ENCODE measurements around the gene JAM3. TPM values are rescaled to one million over a fixed set of nuclear protein-coding genes. Genes with fewer than 3 reads are reported as not detected.

Gene JAM3
- total and polyA plus RNA-seq, 9 of the 15 experiments (the other 6 are each of a cell fraction or from before 2014, with no cell fraction given): 0.22 to 0.76 (median 0.40) TPM

DNA sequence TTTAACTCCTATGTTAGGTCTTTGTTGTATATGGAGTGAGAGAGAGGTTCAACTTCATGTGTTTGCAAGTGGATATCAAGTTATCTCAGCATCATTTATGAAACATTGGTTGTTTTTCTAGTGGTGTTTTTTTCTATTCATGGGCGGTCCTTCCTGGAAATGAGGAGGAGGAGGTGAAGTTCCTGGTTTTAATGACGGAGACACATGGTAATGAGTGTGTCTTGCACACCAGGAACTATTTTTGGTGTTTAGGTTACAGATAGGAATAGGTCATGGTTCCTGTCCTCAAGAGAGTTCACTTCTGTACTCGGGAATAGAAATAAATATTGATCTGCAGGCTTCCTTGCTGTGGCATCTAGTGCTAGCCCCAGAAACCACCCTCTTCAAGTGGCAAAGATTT is 74.9 kb downstream of the JAM3 start:
- CTCF ChIA-PET (ENCODE audit: low intra/inter-chr PET ratio): no interaction called here
- no TSS peak for BruUV-seq (replicated peaks)
- in situ Hi-C loops (cut with MboI): loop anchor here (5.0 to 10.0 kb wide), 2 partner anchors 86 to 219 kb away; no protein-coding TSS in a partner anchor

More for the DNA sequence above, 74.9 kb downstream of the JAM3 start:
- WGBS (ENCODE audit: insufficient coverage, low coverage, missing lambda C conversion rate): 5% methylated on average over 3 of the region's 3 CpGs
- no peaks in the 10 kb centered on the region for H3K9me3 ChIP-seq (replicated peaks; ENCODE audit: control insufficient read depth, insufficient read depth, low read depth, low read length)
- POLR2A ChIA-PET: no interaction called here
- H2AFZ ChIP-seq (ENCODE audit: low read depth, low read length): no peak overlapping the region
- no peak overlapping the region for H3K9ac ChIP-seq (ENCODE audit: insufficient read depth in 1 of 2, low read depth in 2 of 2, low read length in 2 of 2)
- peaks cover 0 to 15% of the 10 kb centered on the region in 2 experiments; a peak in 3 of 5 replicates for H3K27me3 ChIP-seq (ENCODE audit: control insufficient read depth in 2 of 2, insufficient read depth in 2 of 2, low read length in 2 of 2)
- no peaks in the 10 kb centered on the region for H3K9me1 ChIP-seq (ENCODE audit: control insufficient read depth, insufficient read depth, low read length)
- TF ChIP-seq CHD1 (IDR thresholded peaks at IDR 0.05; ENCODE audit: low read length): no peak
- TF ChIP-seq ILF3 (IDR thresholded peaks at IDR 0.05; ENCODE audit: borderline replicate concordance): no peak
- no peak for TF ChIP-seq ZNF316 (IDR thresholded peaks at IDR 0.05)
- no peak for TF ChIP-seq ZNF445 (CRISPR knock-in tag; IDR thresholded peaks at IDR 0.05; ENCODE audit: low read depth)
- TF ChIP-seq, protein P1, sequence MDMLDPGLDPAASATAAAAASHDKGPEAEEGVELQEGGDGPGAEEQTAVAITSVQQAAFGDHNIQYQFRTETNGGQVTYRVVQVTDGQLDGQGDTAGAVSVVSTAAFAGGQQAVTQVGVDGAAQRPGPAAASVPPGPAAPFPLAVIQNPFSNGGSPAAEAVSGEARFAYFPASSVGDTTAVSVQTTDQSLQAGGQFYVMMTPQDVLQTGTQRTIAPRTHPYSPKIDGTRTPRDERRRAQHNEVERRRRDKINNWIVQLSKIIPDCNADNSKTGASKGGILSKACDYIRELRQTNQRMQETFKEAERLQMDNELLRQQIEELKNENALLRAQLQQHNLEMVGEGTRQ (CRISPR knock-in tag; IDR thresholded peaks at IDR 0.05): no peak
- TF ChIP-seq, protein P2, sequence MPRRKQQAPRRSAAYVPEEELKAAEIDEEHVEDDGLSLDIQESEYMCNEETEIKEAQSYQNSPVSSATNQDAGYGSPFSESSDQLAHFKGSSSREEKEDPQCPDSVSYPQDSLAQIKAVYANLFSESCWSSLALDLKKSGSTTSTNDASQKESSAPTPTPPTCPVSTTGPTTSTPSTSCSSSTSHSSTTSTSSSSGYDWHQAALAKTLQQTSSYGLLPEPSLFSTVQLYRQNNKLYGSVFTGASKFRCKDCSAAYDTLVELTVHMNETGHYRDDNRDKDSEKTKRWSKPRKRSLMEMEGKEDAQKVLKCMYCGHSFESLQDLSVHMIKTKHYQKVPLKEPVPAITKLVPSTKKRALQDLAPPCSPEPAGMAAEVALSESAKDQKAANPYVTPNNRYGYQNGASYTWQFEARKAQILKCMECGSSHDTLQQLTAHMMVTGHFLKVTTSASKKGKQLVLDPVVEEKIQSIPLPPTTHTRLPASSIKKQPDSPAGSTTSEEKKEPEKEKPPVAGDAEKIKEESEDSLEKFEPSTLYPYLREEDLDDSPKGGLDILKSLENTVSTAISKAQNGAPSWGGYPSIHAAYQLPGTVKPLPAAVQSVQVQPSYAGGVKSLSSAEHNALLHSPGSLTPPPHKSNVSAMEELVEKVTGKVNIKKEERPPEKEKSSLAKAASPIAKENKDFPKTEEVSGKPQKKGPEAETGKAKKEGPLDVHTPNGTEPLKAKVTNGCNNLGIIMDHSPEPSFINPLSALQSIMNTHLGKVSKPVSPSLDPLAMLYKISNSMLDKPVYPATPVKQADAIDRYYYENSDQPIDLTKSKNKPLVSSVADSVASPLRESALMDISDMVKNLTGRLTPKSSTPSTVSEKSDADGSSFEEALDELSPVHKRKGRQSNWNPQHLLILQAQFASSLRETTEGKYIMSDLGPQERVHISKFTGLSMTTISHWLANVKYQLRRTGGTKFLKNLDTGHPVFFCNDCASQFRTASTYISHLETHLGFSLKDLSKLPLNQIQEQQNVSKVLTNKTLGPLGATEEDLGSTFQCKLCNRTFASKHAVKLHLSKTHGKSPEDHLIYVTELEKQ (CRISPR knock-in tag; IDR thresholded peaks at IDR 0.05): no peak
- TF ChIP-seq POLR3A (IDR thresholded peaks at IDR 0.05; ENCODE audit: borderline replicate concordance, extremely low read depth, insufficient read depth, insufficient read length): no peak
- no peak for TF ChIP-seq HLTF (IDR thresholded peaks at IDR 0.05)
- no peak for TF ChIP-seq CBFB (CRISPR knock-in tag; IDR thresholded peaks at IDR 0.05)
- TF ChIP-seq ZNF384 (IDR thresholded peaks at IDR 0.05; ENCODE audit: low read depth, low read length): no peak
- no peak for TF ChIP-seq PREB (CRISPR knock-in tag; IDR thresholded peaks at IDR 0.05)
- no peak for TF ChIP-seq PML (IDR thresholded peaks at IDR 0.05; ENCODE audit: low read length)
- no peak for TF ChIP-seq ZNF354B (CRISPR knock-in tag; IDR thresholded peaks at IDR 0.05)
- no peak for TF ChIP-seq NCOA6 (IDR thresholded peaks at IDR 0.05)
- no peak overlapping the region for H3K4me2 ChIP-seq (ENCODE audit: insufficient read depth, low read length)
- H3K79me2 ChIP-seq (ENCODE audit: control insufficient read depth, insufficient read depth, low read length): no peaks in the 10 kb centered on the region
- intact Hi-C loops (cut with micrococcal nuclease): no loop called here
- FAIRE-seq (no peak), DNase-seq (ENCODE audit: extremely low read depth in 1 of 4, low spot score in 3 of 4) (no peak), ATAC-seq (no peak)
- H4K20me1 ChIP-seq (replicated peaks; ENCODE audit: control insufficient read depth, insufficient read depth, low read length): no peaks in the 10 kb centered on the region
- H3K4me3 ChIP-seq: no peak overlapping the region
- H3K4me1 ChIP-seq (replicated peaks in 1 of 2; ENCODE audit: control insufficient read depth in 2 of 2, insufficient read depth in 2 of 2, low read length in 2 of 2): no peaks in the 10 kb centered on the region
- H3K36me3 ChIP-seq (ENCODE audit: control insufficient read depth, insufficient read depth, low read length): no peaks in the 10 kb centered on the region
- H3K27ac ChIP-seq (ENCODE audit: extremely low read depth, low read depth, low read length): no peak overlapping the region
